Measurements from ENCODE around the gene BRD3.

GRCh38 chr9:134071149-134071548 is 3.3 kb upstream of the BRD3 start:
- no peak for TF ChIP-seq CTCF (IDR thresholded peaks at IDR 0.05 in 4 of 5, conservative IDR thresholded peaks at IDR 0.05 in 1 of 5)
- TF ChIP-seq POLR2A (IDR thresholded peaks at IDR 0.05): no peak
